A549 (cell line): ENCODE measurements around the gene TMPO. TPM values are rescaled to one million over a fixed set of nuclear protein-coding genes. Genes with fewer than 3 reads are reported as not detected.

ENCODE experiments used
- ATAC-seq, 2 experiments: fragments of 200-7000 bp in 1 of 2; fragments of >200 bp in 1 of 2; cut with Nextera tagmentation in 1 of 2; cut with Tn5 transposase in 1 of 2; 3 replicates each; pipeline versions ENCODE4 v1.8.0 to v1.9.1; 2018 to 2020; ENCODE audit warnings: mild to moderate bottlenecking in 1 of 2, moderate library complexity in 1 of 2
- CTCF ChIA-PET: fragments of 300-600 bp; sonication (Branson Sonifier 250); formaldehyde crosslinking; extraction: SDS; loops from one replicate; lab custom pipeline; 2021; ENCODE audit warnings: antibody characterized with exemption, inconsistent platforms; lab: Yijun Ruan, JAX
- POLR2A ChIA-PET: fragments of 350-600 bp; formaldehyde crosslinking; extraction: SDS; loops from one replicate; lab custom pipeline; 2021; ENCODE audit warnings: antibody characterized with exemption, inconsistent platforms; lab: Yijun Ruan, JAX
- DNase-seq, 2 experiments: peaks; one replicate each; pipeline versions ENCODE4 v3.0.0 to v3.0.0-alpha.2; 2011 to 2016; ENCODE audit warnings: low read depth in 1 of 2, low spot score in 1 of 2
- FAIRE-seq: peaks from 2 replicates; lab custom pipeline; 2011; peaks lifted over from hg19 to GRCh38; lab: Jason Lieb, UNC
- H3K27ac ChIP-seq, 2 experiments: fragments of >200 bp; sonication (Bioruptor Twin); formaldehyde crosslinking; 3 replicates each; pipeline ENCODE4 v1.5.1; 2016 to 2017
- H3K4me1 ChIP-seq: fragments of >200 bp; sonication (Bioruptor Twin); formaldehyde crosslinking; 3 replicates; pipeline ENCODE4 v1.6.1; 2016
- H3K4me2 ChIP-seq: fragments of >200 bp; sonication (Bioruptor Twin); formaldehyde crosslinking; 3 replicates; pipeline ENCODE4 v1.6.1; 2016
- H3K4me3 ChIP-seq: fragments of >200 bp; sonication (Bioruptor Twin); formaldehyde crosslinking; 3 replicates; pipeline ENCODE4 v1.5.1; 2016
- H3K9me3 ChIP-seq: fragments of >200 bp; sonication (Bioruptor Twin); formaldehyde crosslinking; 3 replicates; pipeline ENCODE4 v1.6.1; 2016
- ATOH8 ChIP-seq: fragments of 250-450 bp; sonication (Bioruptor Pico); IDR thresholded peaks from 2 replicates; pipeline ENCODE4 v1.5.0; 2020; ENCODE audit warnings: low read depth, mild to moderate bottlenecking, moderate library complexity
- CBX8 ChIP-seq: fragments of 200-600 bp; sonication (generic); IDR thresholded peaks from 2 replicates; pipeline ENCODE4 v1.6.1; 2016
- CHD2 ChIP-seq: fragments of 150-350 bp; IDR thresholded peaks from 2 replicates; pipeline ENCODE4 v1.6.1; 2014; ENCODE audit warnings: low read length; ENCODE audit not compliant: partially characterized antibody
- CHD4 ChIP-seq: fragments of 200-600 bp; sonication (generic); IDR thresholded peaks from 2 replicates; pipeline ENCODE4 v1.6.1; 2016; ENCODE audit warnings: antibody characterized with exemption, mild to moderate bottlenecking, borderline replicate concordance
- E2F6 ChIP-seq: IDR thresholded peaks from 2 replicates; pipeline ENCODE4 v1.6.1; 2012; ENCODE audit warnings: low read depth, borderline replicate concordance
- EHMT2 ChIP-seq: fragments of 200-600 bp; sonication (generic); IDR thresholded peaks from 2 replicates; pipeline ENCODE4 v1.6.1; 2016; ENCODE audit warnings: antibody characterized with exemption, low read depth, mild to moderate bottlenecking, moderate library complexity
- EP300 ChIP-seq, 2 experiments: fragments of >200 bp; sonication (Bioruptor Twin); formaldehyde crosslinking; IDR thresholded peaks; 2 replicates in 1 of 2; 3 replicates in 1 of 2; pipeline ENCODE4 v1.6.1; 2016 to 2017
- ESRRA ChIP-seq: fragments of 150-350 bp; IDR thresholded peaks from 2 replicates; pipeline ENCODE4 v1.6.1; 2014; ENCODE audit warnings: mild to moderate bottlenecking, low read length, borderline replicate concordance
- FOSL2 ChIP-seq, 2 experiments: fragments of 450-650 bp in 1 of 2; fragments of >200 bp in 1 of 2; sonication (Bioruptor Twin) in 1 of 2; formaldehyde crosslinking; IDR thresholded peaks; 2 replicates each; pipeline versions ENCODE4 v1.5.0 to v1.6.1; 2016 to 2020; ENCODE audit warnings: mild to moderate bottlenecking in 1 of 2, moderate library complexity in 1 of 2
- FOXS1 ChIP-seq: fragments of 250-450 bp; sonication (Bioruptor Pico); IDR thresholded peaks from 2 replicates; pipeline ENCODE4 v1.5.0; 2020; ENCODE audit warnings: mild to moderate bottlenecking, moderate library complexity
- GATA3 ChIP-seq: IDR thresholded peaks from 2 replicates; pipeline ENCODE4 v1.6.1; 2012; ENCODE audit warnings: borderline replicate concordance
- HEYL ChIP-seq: fragments of 250-450 bp; sonication (Bioruptor Pico); IDR thresholded peaks from 2 replicates; pipeline ENCODE4 v1.8.0; 2021; ENCODE audit warnings: mild to moderate bottlenecking, moderate library complexity
- HOXA7 ChIP-seq: fragments of 250-450 bp; sonication (Bioruptor Pico); IDR thresholded peaks from 2 replicates; pipeline ENCODE4 v1.5.0; 2020; ENCODE audit warnings: mild to moderate bottlenecking, moderate library complexity
- HOXB13 ChIP-seq: fragments of 250-450 bp; sonication (Bioruptor Pico); IDR thresholded peaks from 2 replicates; pipeline ENCODE4 v1.5.0; 2020; ENCODE audit warnings: low read depth, mild to moderate bottlenecking, moderate library complexity
- HOXB5 ChIP-seq: fragments of 250-450 bp; sonication (Bioruptor Pico); IDR thresholded peaks from 2 replicates; pipeline ENCODE4 v1.5.0; 2020; ENCODE audit warnings: mild to moderate bottlenecking, moderate library complexity
- JUN ChIP-seq, 2 experiments: fragments of >200 bp; sonication (Bioruptor Twin); formaldehyde crosslinking; IDR thresholded peaks; 2 replicates in 1 of 2; 3 replicates in 1 of 2; pipeline ENCODE4 v1.6.1; 2016 to 2017
- JUNB ChIP-seq: fragments of >200 bp; sonication (Bioruptor Twin); formaldehyde crosslinking; IDR thresholded peaks from 2 replicates; pipeline ENCODE4 v1.6.1; 2016
- KDM1A ChIP-seq: fragments of 200-600 bp; sonication (generic); IDR thresholded peaks from 2 replicates; pipeline ENCODE4 v1.6.1; 2016; ENCODE audit warnings: low read depth, mild to moderate bottlenecking
- MAFK ChIP-seq: fragments of 450-650 bp; IDR thresholded peaks from 2 replicates; pipeline ENCODE4 v1.6.1; 2014; ENCODE audit not compliant: partially characterized antibody
- MAZ ChIP-seq: fragments of 150-350 bp; IDR thresholded peaks from 2 replicates; pipeline ENCODE4 v1.6.1; 2014; ENCODE audit warnings: antibody characterized with exemption, low read depth, low read length, borderline replicate concordance
- NPAS2 ChIP-seq: fragments of 250-450 bp; sonication (Bioruptor Pico); IDR thresholded peaks from 2 replicates; pipeline ENCODE4 v1.8.0; 2022; ENCODE audit warnings: mild to moderate bottlenecking, moderate library complexity, borderline replicate concordance
- NR3C1 ChIP-seq: fragments of >200 bp; sonication (Bioruptor Twin); formaldehyde crosslinking; IDR thresholded peaks from 3 replicates; pipeline ENCODE4 v1.6.1; 2017
- PBX3 ChIP-seq: IDR thresholded peaks from 2 replicates; pipeline ENCODE4 v1.6.1; 2012
- PHF8 ChIP-seq: fragments of 200-600 bp; sonication (generic); IDR thresholded peaks from 2 replicates; pipeline ENCODE4 v1.6.1; 2016; ENCODE audit warnings: low read depth, mild to moderate bottlenecking, antibody characterized with exemption, moderate library complexity, borderline replicate concordance
- POLR2AphosphoS2 ChIP-seq: conservative IDR thresholded peaks from 2 replicates; pipeline ENCODE4 v1.6.1; 2012; ENCODE audit warnings: low read length, improper control_type of control experiment, inconsistent platforms
- RAD21 ChIP-seq, 2 experiments: fragments of >200 bp in 1 of 2; sonication (Bioruptor Twin) in 1 of 2; formaldehyde crosslinking in 1 of 2; IDR thresholded peaks in 1 of 2; conservative IDR thresholded peaks in 1 of 2; 2 replicates in 1 of 2; 3 replicates in 1 of 2; pipeline ENCODE4 v1.6.1; 2012 to 2018; ENCODE audit warnings: inconsistent platforms in 1 of 2
- RCOR1 ChIP-seq: fragments of 150-350 bp; IDR thresholded peaks from 2 replicates; pipeline ENCODE4 v1.6.1; 2014; ENCODE audit warnings: antibody characterized with exemption, low read length, low read depth
- REST ChIP-seq: fragments of 200-600 bp; sonication (generic); IDR thresholded peaks from 2 replicates; pipeline ENCODE4 v1.6.1; 2016; ENCODE audit warnings: antibody characterized with exemption, mild to moderate bottlenecking, moderate library complexity
- SREBF2 ChIP-seq: fragments of 450-650 bp; IDR thresholded peaks from 2 replicates; pipeline ENCODE4 v1.6.1; 2014; ENCODE audit warnings: mild to moderate bottlenecking, moderate library complexity
- TP53 ChIP-seq: fragments of 250-450 bp; sonication (Bioruptor Pico); IDR thresholded peaks from 2 replicates; pipeline ENCODE4 v1.5.0; 2021; ENCODE audit warnings: mild to moderate bottlenecking, moderate library complexity
- USF2 ChIP-seq: fragments of 450-650 bp; IDR thresholded peaks from 2 replicates; pipeline ENCODE4 v1.6.1; 2014; ENCODE audit warnings: antibody characterized with exemption
- ZC3H11A ChIP-seq: fragments of 450-650 bp; IDR thresholded peaks from 2 replicates; pipeline ENCODE4 v1.6.1; 2014; ENCODE audit warnings: antibody characterized with exemption, mild to moderate bottlenecking
- WGBS: methylation state at CpG from one replicate; pipeline ENCODE4 v1.1.6; 2017; ENCODE audit errors: missing lambda C conversion rate; 5-methylcytosine and 5-hydroxymethylcytosine counted together
- polyA plus RNA-seq, 4 experiments: library from polyadenylated mRNA; depleted of rRNA in 3 of 4; stranded (reverse); fragments of >200 nt; fragmentation: RNase III in 1 of 4; extraction: RNeasy Plus Mini Kit Qiagen cat#74134 plus additional on column Dnase treatment in 1 of 4; gene quantifications; 2 replicates in 3 of 4; 3 replicates in 1 of 4; pipeline ENCODE4 v1.2.3, GENCODE V29; 2011 to 2017

Gene TMPO
- polyA plus RNA-seq, 2 of the 4 experiments (the other 2 are of a cell fraction), result 100 to 169 TPM

- Histone ChIP-seq H3K4me3 (peak within 1 kb of the TSS; percentile 85), H3K4me2 (peak within 1 kb of the TSS; percentile 86), H3K27ac (peak within 1 kb of the TSS; percentile 96 to 97), H3K4me1 (peaks cover 24% of the 10 kb centered on the region), H3K9me3 (no peaks in the 10 kb centered on the region)
- POLR2A ChIA-PET, result interaction anchor here (0.6 to 3.0 kb wide), 30 partner anchors 9 to 559 kb away, joined by 3 to 23 read pairs (median 4); partner anchors contain the start of genes APAF1 and IKBIP
- WGBS, result 2% methylated on average over 57 of the region's 67 CpGs
- DNase-seq (peak; percentile 92 to 100), FAIRE-seq (peak; percentile 76), ATAC-seq (peak; percentile 99)
- CTCF ChIA-PET, result interaction anchor here (0.8 to 4.7 kb wide), 12 partner anchors 8 to 406 kb away, joined by 3 to 26 read pairs (median 4); no protein-coding TSS in a partner anchor
- TF ChIP-seq HOXB5 (CRISPR knock-in tag) (0 out of 2 replicates have a peak, but pooled peaks have one; percentile 32), NPAS2 (no peak), KDM1A (no peak), HEYL (CRISPR knock-in tag) (no peak), EP300 (IDR thresholded peaks at IDR 0.05) (no peak), POLR2AphosphoS2 (no peak; the same call in 1 of the 2 replicates), NR3C1 (no peak), HOXA7 (no peak), JUN (IDR thresholded peaks at IDR 0.05) (peak; percentile 67 to 96; a peak in 3 of 5 replicates), ESRRA (0 out of 2 replicates have a peak, but pooled peaks have one; percentile 37), REST (peak; percentile 25; the same call in 1 of the 2 replicates), TP53 (no peak), USF2 (no peak), HOXB13 (CRISPR knock-in tag) (no peak), RCOR1 (no peak), JUNB (no peak), E2F6 (no peak; the same call in 1 of the 2 replicates), CBX8 (no peak), RAD21 (conservative IDR thresholded peaks at IDR 0.05 in 1 of 2, IDR thresholded peaks at IDR 0.05 in 1 of 2) (no peak), MAFK (no peak), CHD2 (no peak), FOXS1 (CRISPR knock-in tag) (no peak), PBX3 (peak; percentile 70), ATOH8 (CRISPR knock-in tag) (no peak), FOSL2 (IDR thresholded peaks at IDR 0.05) (no peak), FOSL2 (CRISPR knock-in tag; IDR thresholded peaks at IDR 0.05) (peak; percentile 34), PHF8 (peak; percentile 83; the same call in 1 of the 2 replicates), CHD4 (no peak), GATA3 (0 out of 2 replicates have a peak, but pooled peaks have one; percentile 3), EHMT2 (no peak), SREBF2 (no peak), MAZ (no peak), ZC3H11A (no peak)
These were observed 78.1 kb downstream of the TMPO start, which contains the start of gene SLC25A3 for GRCh38 chr12:98593351-98594049. SLC25A3 (plus strand) TSS chr12:98593686; CDS start chr12:98593979, 293 bp downstream.
